Heart left ventricle (tissue), 16 donors: Measurements from ENCODE around the gene SLC15A3. TPM values are rescaled to one million over a fixed set of nuclear protein-coding genes. Genes with fewer than 3 reads are reported as not detected.

Experiments
- ATAC-seq, 4 donors: fragments of 200-7000 bp; cut with Tn5 transposase; one replicate each; pipeline ENCODE4 v1.9.1; 2020 to 2022; ENCODE audit warnings: moderate library complexity in 4 of 4, mild to moderate bottlenecking in 3 of 4, moderate number of reproducible peaks in 1 of 4
- DNase-seq, 5 donors: peaks; one replicate each; pipeline ENCODE4 v3.0.0-alpha.2; 2020
- H3K27ac ChIP-seq, 12 donors: fragments of 200-600 bp; sonication (generic) in 4 of 12; one replicate each; pipeline versions ENCODE4 v1.5.0 to v1.8.0; 2016 to 2022; ENCODE audit warnings: mild to moderate bottlenecking in 2 of 12
- H3K27me3 ChIP-seq, 9 donors: fragments of 200-600 bp; sonication (generic) in 2 of 9; one replicate each; pipeline versions ENCODE4 v1.5.1 to v1.8.0; 2016 to 2022; ENCODE audit warnings: mild to moderate bottlenecking in 3 of 9
- H3K36me3 ChIP-seq, 9 donors: fragments of 200-600 bp; sonication (generic) in 2 of 9; one replicate each; pipeline versions ENCODE4 v1.5.0 to v1.8.0; 2018 to 2022; ENCODE audit warnings: mild to moderate bottlenecking in 2 of 9
- H3K4me1 ChIP-seq, 12 donors: fragments of 200-600 bp; sonication (generic) in 4 of 12; one replicate each; pipeline versions ENCODE4 v1.5.0 to v1.8.0; 2016 to 2022; ENCODE audit warnings: mild to moderate bottlenecking in 3 of 12
- H3K4me3 ChIP-seq, 12 donors: fragments of 200-600 bp; sonication (generic) in 4 of 12; one replicate each; pipeline versions ENCODE4 v1.5.0 to v1.8.0; 2017 to 2022; ENCODE audit warnings: mild to moderate bottlenecking in 9 of 12, moderate library complexity in 4 of 12
- H3K9me3 ChIP-seq, 12 donors: fragments of 200-600 bp; sonication (generic) in 4 of 12; one replicate each; pipeline versions ENCODE4 v1.5.0 to v1.8.0; 2016 to 2022; ENCODE audit warnings: mild to moderate bottlenecking in 1 of 12
- POLR2A ChIP-seq, 2 donors: fragments of 450-650 bp; IDR thresholded peaks; one replicate each; pipeline ENCODE4 v1.6.1; 2017; ENCODE audit warnings: antibody characterized with exemption in 2 of 2, mild to moderate bottlenecking in 2 of 2, moderate library complexity in 2 of 2
- WGBS, 4 donors: extraction: QIAGEN DNeasy Blood & Tissue Kit in 2 of 4; methylation state at CpG; one replicate each; pipeline versions ENCODE4 v1.1.5 to v1.1.7; 2013 to 2018; 5-methylcytosine and 5-hydroxymethylcytosine counted together
- intact Hi-C, 10 donors: fragments of 100-400 bp; cut with DNase I; formaldehyde crosslinking; loops; one replicate each; pipeline versions ENCODE4 v1.11.1 to v1.14.2; 2022
- polyA plus RNA-seq, 2 donors: library from polyadenylated mRNA; stranded (reverse); fragments of 200-250 nt; gene quantifications; one replicate each; pipeline ENCODE4 v1.2.3, GENCODE V29; 2013
- total RNA-seq, 9 donors: library from RNA; depleted of rRNA in 2 of 9; stranded (reverse); fragments of >200 nt in 2 of 9; fragmentation: NEBNext Ultra II Directional in 3 of 9; extraction: Animal tissue kit (Norgen Biotek cat#: 25700) in 3 of 9; gene quantifications; one replicate each; pipeline versions ENCODE4 v1.1.0 to v1.2.4, GENCODE V29; 2016 to 2023
- TF ChIP-seq, protein P1 (sequence below), 12 donors: fragments of 200-600 bp; sonication (generic) in 4 of 12; IDR thresholded peaks; one replicate each; pipeline versions ENCODE4 v1.5.0 to v1.8.0; 2018 to 2022; ENCODE audit warnings: antibody characterized with exemption in 12 of 12, mild to moderate bottlenecking in 5 of 12
- donor health status: ischemic (EF 13 %, LVEDD 7.1; RV severe dilation, severe dysfunction).
- donor health status: healthy with polysubstance abuse.
- donor health status: DM: no; HTN: yes; CAD: no.
- donor health status: DM: no; HTN: no; CAD: no.
- donor health status: ischemic (EF 25% LVEDD 6.9; RV normal size, moderate dysfunction).
- donor health status: ischemic (EF 25% LVEDD 5.7; RV mildly dilated, moderate dysfunction).
- donor health status: healthy.
- donor health status: DM: yes; HTN: yes; CAD: no.
- donor health status: ischemic (EF 35%, LVEDD 5.7; RV mildly dilated, moderate dysfunction).
- donor health status: nonischemic (EF 11% LVEDD 7.7; RV severe dilation, severe dysfunction).
- donor health status: DM: yes; HTN: yes; CAD: no.
- donor health status: PGD.
- donor health status: ischemic (EF 29% LVEDD 5.4; RV normal size, mild dysfunction).
- donor health status: nonischemic (EF 23%, LVEDD 6.1; RV moderate dilation, normal function).

The SLC15A3 gene
- total and polyA plus RNA-seq, 11 donors: 11.9 to 85.1 (median 19.1) TPM

DNA sequence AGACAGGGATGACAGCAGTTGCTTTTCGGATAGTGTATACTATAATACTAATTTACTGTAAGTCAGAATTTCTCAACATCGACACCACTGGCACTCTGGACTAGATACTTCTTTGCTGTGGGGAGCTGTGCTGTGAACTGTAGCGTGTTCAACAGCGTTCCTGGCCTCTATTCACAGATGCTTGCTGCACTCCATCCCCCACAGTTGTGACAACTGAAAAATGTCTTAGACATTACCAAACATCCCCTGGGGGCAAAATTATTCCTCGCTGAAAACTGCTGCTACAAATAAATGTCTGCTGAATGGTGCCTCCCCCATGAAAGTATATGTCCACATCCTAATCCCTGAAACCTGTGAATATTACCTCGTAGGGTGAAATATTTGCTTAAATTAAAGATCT, 7.5 kb upstream of the SLC15A3 start:
- Histone ChIP-seq H3K4me1 (peaks cover 0 to 10% (median 0%) of the 10 kb centered on the region in 12 donors), H3K36me3 (no peaks in the 10 kb centered on the region), H3K4me3 (no peak overlapping the region), H3K27ac (no peak overlapping the region), H3K27me3 (peaks cover 0 to 15% (median 0%) of the 10 kb centered on the region in 9 donors), H3K9me3 (no peaks in the 10 kb centered on the region)
- intact Hi-C loops: loop anchor here in 1 of 10 donors (5.0 kb wide), 1 partner anchor 122 kb away; no protein-coding TSS in a partner anchor
- ATAC-seq: peak in 1 of 4 donors; percentile 30
- TF ChIP-seq, protein P1, sequence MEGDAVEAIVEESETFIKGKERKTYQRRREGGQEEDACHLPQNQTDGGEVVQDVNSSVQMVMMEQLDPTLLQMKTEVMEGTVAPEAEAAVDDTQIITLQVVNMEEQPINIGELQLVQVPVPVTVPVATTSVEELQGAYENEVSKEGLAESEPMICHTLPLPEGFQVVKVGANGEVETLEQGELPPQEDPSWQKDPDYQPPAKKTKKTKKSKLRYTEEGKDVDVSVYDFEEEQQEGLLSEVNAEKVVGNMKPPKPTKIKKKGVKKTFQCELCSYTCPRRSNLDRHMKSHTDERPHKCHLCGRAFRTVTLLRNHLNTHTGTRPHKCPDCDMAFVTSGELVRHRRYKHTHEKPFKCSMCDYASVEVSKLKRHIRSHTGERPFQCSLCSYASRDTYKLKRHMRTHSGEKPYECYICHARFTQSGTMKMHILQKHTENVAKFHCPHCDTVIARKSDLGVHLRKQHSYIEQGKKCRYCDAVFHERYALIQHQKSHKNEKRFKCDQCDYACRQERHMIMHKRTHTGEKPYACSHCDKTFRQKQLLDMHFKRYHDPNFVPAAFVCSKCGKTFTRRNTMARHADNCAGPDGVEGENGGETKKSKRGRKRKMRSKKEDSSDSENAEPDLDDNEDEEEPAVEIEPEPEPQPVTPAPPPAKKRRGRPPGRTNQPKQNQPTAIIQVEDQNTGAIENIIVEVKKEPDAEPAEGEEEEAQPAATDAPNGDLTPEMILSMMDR (IDR thresholded peaks at IDR 0.05): no peak
- TF ChIP-seq POLR2A (IDR thresholded peaks at IDR 0.05): no peak
- WGBS, 4 donors: 68 to 77% (median 73%) methylated on average over 6 of the region's 6 CpGs
- no peak for DNase-seq

DNA sequence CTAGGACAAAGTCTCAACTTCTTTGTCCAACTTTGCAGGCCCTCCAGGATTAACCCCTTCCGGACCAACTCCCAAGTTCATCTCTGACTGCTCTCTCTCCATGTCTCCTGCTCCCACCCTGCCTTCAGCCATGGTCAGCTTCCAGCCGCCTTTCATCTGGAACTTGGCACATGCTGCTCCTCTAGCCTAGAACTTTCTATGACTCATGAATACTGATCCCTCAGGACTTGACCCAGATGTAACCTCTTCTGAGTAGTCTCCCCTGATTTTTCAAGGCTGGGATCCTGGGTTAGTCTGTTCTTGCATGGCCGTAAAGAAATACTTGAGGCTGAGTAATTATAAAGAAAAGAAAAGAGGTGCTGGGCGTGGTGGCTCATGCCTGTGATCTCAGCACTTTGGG, 5.2 kb upstream of the SLC15A3 start:
- TF ChIP-seq POLR2A (IDR thresholded peaks at IDR 0.05): no peak
- TF ChIP-seq, protein P1 (IDR thresholded peaks at IDR 0.05): no peak
- peaks cover 0 to 6% (median 0%) of the 10 kb centered on the region in 9 donors for H3K27me3 ChIP-seq
- intact Hi-C loops: loop anchor here in 1 of 10 donors (5.0 kb wide), 1 partner anchor 120 kb away; no protein-coding TSS in a partner anchor

DNA sequence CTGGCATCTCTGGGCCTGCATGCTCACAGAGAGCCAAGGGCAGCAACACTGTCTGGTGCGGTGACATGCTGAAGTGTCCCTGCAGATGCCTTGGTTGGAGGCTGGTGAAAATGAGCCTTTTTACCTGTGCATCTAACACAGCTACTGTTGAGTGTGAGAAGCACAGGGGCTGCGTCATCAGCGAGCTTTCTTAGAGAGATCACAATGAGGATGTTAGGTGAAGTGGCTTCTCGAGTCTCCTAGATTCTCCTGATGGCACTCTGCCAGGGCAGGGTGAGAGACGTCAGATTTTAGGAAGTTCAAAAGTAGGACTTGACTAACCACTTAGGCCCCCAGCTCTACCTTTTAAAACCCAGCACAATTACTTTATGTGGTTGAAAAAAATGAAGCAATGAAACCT, 3.6 kb upstream of the SLC15A3 start:
- H3K4me1 ChIP-seq: peaks cover 0 to 39% (median 6%) of the 10 kb centered on the region in 12 donors
- no peak overlapping the region for H3K4me3 ChIP-seq
- H3K36me3 ChIP-seq: no peaks in the 10 kb centered on the region
- ATAC-seq: no peak
- intact Hi-C loops: loop anchor here in 1 of 10 donors (5.0 kb wide), 1 partner anchor 118 kb away; no protein-coding TSS in a partner anchor
- WGBS, 4 donors: 50 to 56% (median 53%) methylated on average over 5 of the region's 5 CpGs
- H3K27me3 ChIP-seq: peaks cover 0 to 5% (median 0%) of the 10 kb centered on the region in 9 donors
- H3K27ac ChIP-seq: no peak overlapping the region
- no peak for DNase-seq
- no peaks in the 10 kb centered on the region for H3K9me3 ChIP-seq
- TF ChIP-seq, protein P1 (IDR thresholded peaks at IDR 0.05): no peak
- no peak for TF ChIP-seq POLR2A (IDR thresholded peaks at IDR 0.05)

More for the DNA sequence above, 5.2 kb upstream of the SLC15A3 start:
- peaks cover 0 to 32% (median 3%) of the 10 kb centered on the region in 12 donors for H3K4me1 ChIP-seq
- 79 to 89% (median 84%) methylated on average over 4 of the region's 4 CpGs for WGBS, 4 donors
- no peaks in the 10 kb centered on the region for H3K36me3 ChIP-seq
- DNase-seq (no peak), ATAC-seq (peak in 1 of 4 donors; percentile 59)
- no peak overlapping the region for H3K4me3 ChIP-seq
- H3K9me3 ChIP-seq: no peaks in the 10 kb centered on the region
- H3K27ac ChIP-seq: no peak overlapping the region

DNA sequence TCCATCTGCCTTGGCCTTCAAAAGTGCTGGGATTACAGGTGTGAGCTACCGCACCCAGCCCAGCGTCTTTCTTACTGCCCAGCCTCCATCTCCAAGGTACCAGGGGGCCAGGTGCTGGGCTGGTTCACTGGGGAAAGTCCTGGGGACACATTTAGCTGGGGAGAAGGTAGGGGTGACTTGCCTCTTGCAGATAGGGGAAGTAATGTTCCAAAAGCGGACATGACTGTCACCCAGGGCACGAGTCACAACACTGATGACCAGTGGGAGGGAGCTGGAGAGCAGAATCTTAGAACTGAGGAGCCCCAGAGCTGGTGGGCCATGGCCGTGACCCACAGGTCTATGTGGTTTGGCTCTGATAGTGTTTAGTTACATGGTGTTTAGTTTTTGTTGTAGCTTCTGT, 2.4 kb upstream of the SLC15A3 start:
- intact Hi-C loops: loop anchor here in 2 of 10 donors (5.0 kb wide), 3 partner anchors 37 to 122 kb away; partner anchors contain the start of gene TMEM109 (in 1 of the 2)
- Histone ChIP-seq H3K9me3 (no peaks in the 10 kb centered on the region), H3K4me3 (no peak overlapping the region), H3K27ac (peak overlapping the region in 1 of 12 donors; percentile 96), H3K27me3 (peaks cover 0 to 5% (median 0%) of the 10 kb centered on the region in 9 donors), H3K36me3 (no peaks in the 10 kb centered on the region), H3K4me1 (peaks cover 0 to 48% (median 13%) of the 10 kb centered on the region in 12 donors)
- no peak for TF ChIP-seq POLR2A (IDR thresholded peaks at IDR 0.05)
- no peak for ATAC-seq
- 83 to 88% (median 86%) methylated on average over 5 of the region's 5 CpGs for WGBS, 4 donors
- DNase-seq: no peak
